Vein endothelial cell (primary cell): ENCODE results near the gene FCHSD2. TPM values are rescaled to one million over a fixed set of nuclear protein-coding genes. Genes with fewer than 3 reads are reported as not detected.

Source experiments
- small RNA-seq: library from RNA; depleted of rRNA; stranded (forward); fragments of <200 nt; gene quantifications from one replicate; pipeline ENCODE3, GENCODE V24; 2012
- total RNA-seq: library from RNA; depleted of rRNA; stranded (reverse); fragments of >200 nt; gene quantifications from 2 replicates; pipeline ENCODE4 v1.2.3, GENCODE V29; 2012

FCHSD2 gene
- total RNA-seq = 23.8 and 24.1 TPM in 2 replicates

DNA sequence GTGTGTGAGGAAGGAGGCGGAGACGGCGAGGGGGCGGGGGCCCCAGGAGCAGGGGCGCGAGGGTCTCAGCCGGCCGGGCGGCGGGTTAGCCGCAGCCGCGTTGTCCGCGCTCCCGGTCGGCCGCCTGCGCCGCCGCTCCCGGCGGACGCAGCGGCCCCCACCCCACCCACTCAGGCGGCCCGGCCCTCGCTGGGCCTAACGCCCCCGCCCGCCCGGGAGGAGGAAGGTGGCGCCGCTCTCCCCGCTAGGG, at the start of gene FCHSD2:
Gene FCHSD2 (minus strand): TSS at position 191 of the 250 bp plus-strand sequence. CDS start 441 bp downstream, outside the sequence.

DNA sequence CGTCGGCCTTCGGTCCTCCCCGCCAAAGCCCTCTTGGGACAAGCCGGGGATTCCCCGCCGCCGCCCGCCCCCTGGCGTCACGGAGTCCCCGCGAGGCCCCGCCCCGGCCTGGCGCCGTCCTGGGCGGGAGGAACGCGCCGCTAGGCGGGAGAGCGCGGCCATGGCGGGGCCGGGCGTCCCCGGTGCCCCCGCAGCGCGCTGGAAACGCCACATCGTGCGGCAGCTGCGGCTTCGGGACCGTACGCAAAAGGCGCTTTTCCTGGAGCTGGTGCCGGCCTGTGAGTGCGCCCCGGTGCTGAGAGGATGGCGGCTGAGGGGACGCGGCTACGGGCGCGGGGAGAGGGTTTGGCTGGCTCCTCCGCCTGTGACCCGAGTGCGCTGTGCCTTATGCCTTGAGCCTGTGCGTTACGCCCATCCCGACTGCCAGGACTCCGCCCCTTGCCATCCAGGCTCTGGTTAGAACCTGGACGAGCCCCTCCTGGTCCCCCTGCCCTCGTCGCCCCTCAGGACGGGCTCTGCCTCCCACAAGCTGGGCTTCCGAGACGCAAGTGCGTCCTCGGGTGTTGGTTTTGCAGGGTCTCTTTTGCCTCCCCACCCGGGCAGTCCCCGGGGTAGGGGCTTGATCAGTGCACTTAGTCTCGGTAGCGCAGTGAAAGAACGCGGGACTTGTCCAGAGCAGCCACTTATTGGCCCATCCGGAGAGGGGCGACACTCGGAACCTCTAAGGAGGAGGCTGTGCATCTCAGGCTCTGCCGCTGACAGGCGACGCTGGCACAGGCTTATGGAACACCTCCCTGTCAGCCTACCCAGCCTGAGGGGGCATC, 327.6 kb downstream of the FCHSD2 start, which contains the start of gene ATG16L2:
Gene ATG16L2 (plus strand): TSS at position 126 of the 824 bp plus-strand sequence. CDS start 35 bp downstream, at position 161.

DNA sequence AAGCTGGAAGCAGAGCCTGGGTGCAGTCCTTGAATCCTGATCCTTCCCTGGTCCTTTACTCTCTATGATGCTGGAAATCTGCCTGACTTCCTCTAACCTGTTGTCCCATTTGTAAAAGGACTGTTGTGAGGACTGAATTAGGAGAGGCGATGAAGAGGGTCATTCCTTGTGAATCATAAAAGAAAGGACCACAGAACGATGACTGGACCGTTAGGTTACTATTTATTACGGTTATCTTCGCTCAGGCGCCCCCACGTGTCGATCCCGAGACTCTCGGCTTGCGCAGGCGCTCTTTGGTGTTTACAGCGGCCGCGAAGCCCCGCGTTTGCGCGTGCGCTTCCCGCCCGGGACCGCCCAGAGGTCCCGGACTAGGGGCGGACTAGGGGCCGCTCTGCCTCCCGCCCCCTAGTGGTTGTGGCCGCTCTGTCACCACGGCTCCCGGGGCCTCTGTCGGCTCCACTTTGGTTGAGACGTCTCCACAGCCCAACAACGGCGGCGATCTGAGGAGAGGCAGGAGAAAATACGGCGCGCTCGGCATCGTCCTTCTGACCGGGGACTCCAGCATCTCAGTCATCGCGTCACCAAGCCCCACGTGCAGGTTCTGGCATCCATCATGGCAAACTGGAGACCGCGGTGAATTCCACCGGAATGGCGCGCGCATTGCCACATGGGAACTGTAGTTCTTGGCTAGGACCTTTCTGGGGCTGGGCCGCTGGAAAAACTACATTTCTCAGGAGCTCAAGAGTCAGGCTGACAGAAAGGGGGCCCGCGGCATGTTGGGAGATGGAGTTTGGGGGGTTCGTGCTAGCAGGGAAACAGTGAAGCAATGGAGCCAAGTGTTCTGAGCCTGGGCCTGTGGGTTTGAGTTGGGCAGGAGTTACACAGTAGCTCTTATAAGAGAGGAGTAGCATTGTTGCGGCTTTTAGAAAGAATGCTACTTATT, 348.4 kb downstream of the FCHSD2 start, which contains the start of gene STARD10:
Gene STARD10 (minus strand): TSS at position 623 of the 943 bp plus-strand sequence. CDS start 12,866 bp downstream, outside the sequence.

Small RNA genes within 50 kb of the gene (small RNA-seq; reads per million reads assigned to genes)
- gene RNU6-672P = not detected

Other genes starting within 250 kb of the FCHSD2 start
- 3.3 and 5.7 TPM in 2 replicates for gene P2RY2, start 76.0 kb upstream of the FCHSD2 start, total RNA-seq
- gene P2RY6, start 130.0 kb upstream of the FCHSD2 start, total RNA-seq = 0.29 and 0.33 TPM in 2 replicates
- gene ARHGEF17, start 166.0 kb upstream of the FCHSD2 start, total RNA-seq = 27.0 and 36.6 TPM in 2 replicates
- 8.8 and 12.5 TPM in 2 replicates for gene RELT, start 234.1 kb upstream of the FCHSD2 start, total RNA-seq